ENCODE results near the gene PYURF.
A peak's percentile ranks its signal among the peaks of the same experiment; 100 is the strongest.

PYURF gene

GRCh38 chr4:88523325-88524129, at the start of gene PYURF:
PYURF (minus strand) TSS chr4:88523776; CDS start chr4:88523700, 76 bp downstream.
- DNase-seq = peak; percentile 76

GRCh38 chr4:88570001-88570400, 46.4 kb upstream of the PYURF start:
- DNase-seq = no peak

- no peak for DNase-seq
These were observed 44.0 kb upstream of the PYURF start for GRCh38 chr4:88567591-88567990.

GRCh38 chr4:88549815-88550214, 26.2 kb upstream of the PYURF start:
- no peak for DNase-seq

GRCh38 chr4:88539322-88540068, 15.9 kb upstream of the PYURF start:
- DNase-seq = peak; percentile 68

GRCh38 chr4:88537709-88538108, 14.1 kb upstream of the PYURF start:
- DNase-seq = no peak

- no peak for DNase-seq
These were observed 11.6 kb upstream of the PYURF start for GRCh38 chr4:88535090-88535755.

GRCh38 chr4:88533937-88534750, 10.6 kb upstream of the PYURF start:
- DNase-seq = no peak

- no peak for DNase-seq
These were observed 9.7 kb upstream of the PYURF start for GRCh38 chr4:88533088-88533790.

GRCh38 chr4:88531549-88531948, 8.0 kb upstream of the PYURF start:
- no peak for DNase-seq

GRCh38 chr4:88528861-88529260, 5.3 kb upstream of the PYURF start:
- DNase-seq = no peak

GRCh38 chr4:88527787-88528186, 4.2 kb upstream of the PYURF start:
- DNase-seq = no peak

- no peak for DNase-seq
These were observed 2.7 kb upstream of the PYURF start for GRCh38 chr4:88526221-88526815.

GRCh38 chr4:88524171-88524570, 595 bp upstream of the PYURF start:
- DNase-seq = no peak

- no peak for DNase-seq
These were observed 763 bp downstream of the PYURF start for GRCh38 chr4:88522702-88523324.

GRCh38 chr4:88518911-88519310, 4.7 kb downstream of the PYURF start:
- DNase-seq = no peak

- DNase-seq = no peak
These were observed 5.8 kb downstream of the PYURF start for GRCh38 chr4:88517825-88518224.

GRCh38 chr4:88516746-88517145, 6.8 kb downstream of the PYURF start:
- no peak for DNase-seq

- no peak for DNase-seq
These were observed 8.7 kb downstream of the PYURF start for GRCh38 chr4:88514557-88515511.

- no peak for DNase-seq
These were observed 12.3 kb downstream of the PYURF start for GRCh38 chr4:88511236-88511635.

Data from CD4-positive, alpha-beta T cell treated with Interferon gamma for 1 hour (primary cell).